NT2/D1 (cell line): ENCODE results near the gene ZNF48.

Source experiments
- SUZ12 ChIP-seq: IDR thresholded peaks from 2 replicates; pipeline ENCODE4 v1.6.1; 2011; ENCODE audit not compliant: insufficient read length, insufficient read depth; ENCODE audit errors: extremely low read depth
- ZNF274 ChIP-seq: IDR thresholded peaks from 2 replicates; pipeline ENCODE4 v1.6.1; 2011; ENCODE audit warnings: mild to moderate bottlenecking, low read depth, low read length

DNA sequence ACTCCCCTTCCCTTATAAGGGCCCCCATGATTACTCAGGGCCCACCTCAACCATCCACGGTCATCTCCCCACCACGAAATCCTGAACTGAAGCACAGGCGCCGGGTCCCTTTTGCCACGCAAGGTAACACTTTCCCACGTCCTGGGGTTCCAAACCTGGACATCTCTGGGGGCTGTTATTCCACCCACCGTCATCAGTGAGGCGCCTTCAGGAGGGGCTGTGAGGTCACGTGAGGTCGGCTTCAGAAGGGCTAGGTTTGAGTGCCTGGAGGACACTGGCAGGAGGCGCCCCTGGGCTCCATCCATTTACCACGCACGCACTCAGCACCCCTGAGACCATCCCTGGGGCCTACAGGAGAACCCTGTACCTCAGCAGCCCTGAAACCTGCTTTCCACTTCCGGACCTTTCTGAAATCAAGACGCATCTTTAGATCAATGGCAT is 44.2 kb upstream of the ZNF48 start:
- TF ChIP-seq ZNF274 (no peak), SUZ12 (no peak)
